H1 (cell line): ENCODE measurements around the gene HOXB4. TPM values are rescaled to one million over a fixed set of nuclear protein-coding genes. Genes with fewer than 3 reads are reported as not detected.

Experiments
- CTCF ChIA-PET: fragments of 300-600 bp; sonication (Branson Sonifier 250); formaldehyde crosslinking; loops from one replicate; lab custom pipeline; 2021; ENCODE audit not compliant: partially characterized antibody; lab: Charles Lee
- POLR2A ChIA-PET: fragments of 300-600 bp; sonication (Branson Sonifier 250); formaldehyde crosslinking; loops from one replicate; lab custom pipeline; 2021; ENCODE audit warnings: inconsistent platforms; ENCODE audit not compliant: partially characterized antibody; lab: Charles Lee
- DNase-seq, 2 experiments: peaks; one replicate each; pipeline versions ENCODE4 v3.0.0 to v3.0.0-alpha.2; 2010 to 2022; ENCODE audit warnings: low spot score in 2 of 2, low read depth in 1 of 2, mixed read lengths in 1 of 2
- FAIRE-seq: peaks from 2 replicates; lab custom pipeline; 2011; peaks lifted over from hg19 to GRCh38; lab: Jason Lieb, UNC
- H2AFZ ChIP-seq: 2 replicates; pipeline ENCODE4 v1.8.1; 2012; ENCODE audit warnings: low read length, inconsistent platforms
- H2AK5ac ChIP-seq: 2 replicates; pipeline ENCODE4 v1.6.1; 2013; ENCODE audit warnings: low read depth, low read length
- H2BK120ac ChIP-seq: replicated peaks from 2 replicates; pipeline ENCODE3; 2013; ENCODE audit warnings: low read depth, low read length, inconsistent platforms
- H2BK12ac ChIP-seq: 2 replicates; pipeline ENCODE4 v1.6.1; 2013; ENCODE audit warnings: low read depth, low read length
- H2BK15ac ChIP-seq: 2 replicates; pipeline ENCODE4 v1.6.1; 2013; ENCODE audit warnings: low read length
- H2BK20ac ChIP-seq: 2 replicates; pipeline ENCODE4 v1.6.1; 2013; ENCODE audit warnings: low read length
- H2BK5ac ChIP-seq: 2 replicates; pipeline ENCODE4 v1.6.1; 2013; ENCODE audit warnings: low read depth, low read length
- H3K14ac ChIP-seq: 2 replicates; pipeline ENCODE4 v1.6.1; 2013; ENCODE audit warnings: inconsistent platforms; ENCODE audit not compliant: insufficient read length
- H3K18ac ChIP-seq: 2 replicates; pipeline ENCODE4 v1.6.1; 2013; ENCODE audit warnings: low read length; ENCODE audit errors: extremely low read depth
- H3K23ac ChIP-seq: 2 replicates; pipeline ENCODE4 v1.6.1; 2013; ENCODE audit warnings: inconsistent platforms; ENCODE audit not compliant: insufficient read length
- H3K23me2 ChIP-seq: 2 replicates; pipeline ENCODE4 v1.6.1; 2013; ENCODE audit warnings: low read depth, low read length
- H3K27ac ChIP-seq: 2 replicates; pipeline ENCODE4 v1.6.1; 2011; ENCODE audit warnings: low read depth, low read length, inconsistent platforms
- H3K27me3 ChIP-seq, 4 experiments: replicated peaks in 1 of 4; 1 replicate in 1 of 4; 2 replicates in 3 of 4; pipeline versions ENCODE4 v1.6.1 to v1.8.1; 2011 to 2013; ENCODE audit warnings: low read length in 3 of 4, mild to moderate bottlenecking in 3 of 4, inconsistent platforms in 2 of 4, mixed read lengths in 2 of 4, moderate library complexity in 1 of 4; ENCODE audit not compliant: control insufficient read depth in 3 of 4, insufficient read depth in 3 of 4; ENCODE audit errors: extremely low read depth in 1 of 4
- H3K36me3 ChIP-seq, 4 experiments: 2 replicates each; pipeline versions ENCODE4 v1.6.1 to v1.8.1; 2011 to 2013; ENCODE audit warnings: mild to moderate bottlenecking in 4 of 4, low read length in 3 of 4, moderate library complexity in 2 of 4, control low read depth in 1 of 4, inconsistent platforms in 1 of 4; ENCODE audit not compliant: insufficient read depth in 4 of 4, control insufficient read depth in 2 of 4
- H3K4ac ChIP-seq: replicated peaks from 2 replicates; pipeline ENCODE3; 2013; ENCODE audit warnings: low read length, low read depth, mixed read lengths, inconsistent platforms; ENCODE audit not compliant: insufficient read length
- H3K4me1 ChIP-seq, 4 experiments: replicated peaks in 1 of 4; 1 replicate in 1 of 4; 2 replicates in 3 of 4; pipeline versions ENCODE4 v1.6.1 to v1.8.1; 2011 to 2013; ENCODE audit warnings: low read length in 3 of 4, inconsistent platforms in 2 of 4, mixed read lengths in 1 of 4; ENCODE audit not compliant: insufficient read depth in 4 of 4, control insufficient read depth in 3 of 4
- H3K4me2 ChIP-seq, 2 experiments: 2 replicates each; pipeline versions ENCODE4 v1.6.1 to v1.8.1; 2011 to 2013; ENCODE audit warnings: low read depth in 2 of 2, low read length in 2 of 2, control low read depth in 1 of 2, inconsistent platforms in 1 of 2, mild to moderate bottlenecking in 1 of 2; ENCODE audit not compliant: insufficient read depth in 1 of 2
- H3K4me3 ChIP-seq, 4 experiments: fragments of 200-600, 300-600 bp in 1 of 4; sonication (generic), shearing (Covaris generic), sonication (Bioruptor Twin) in 1 of 4; 2 replicates each; pipeline versions ENCODE4 v1.5.1 to v1.8.1; 2011 to 2016; ENCODE audit warnings: low read length in 4 of 4, low read depth in 3 of 4, control low read depth in 2 of 4, inconsistent platforms in 2 of 4, mild to moderate bottlenecking in 2 of 4, mixed read lengths in 1 of 4, moderate library complexity in 1 of 4; ENCODE audit not compliant: insufficient read depth in 2 of 4; ENCODE audit errors: extremely low read depth in 1 of 4
- H3K56ac ChIP-seq: replicated peaks from 2 replicates; pipeline ENCODE3; 2013; ENCODE audit warnings: low read depth, mild to moderate bottlenecking, mixed read lengths, low read length, inconsistent platforms; ENCODE audit not compliant: insufficient read length
- H3K79me1 ChIP-seq: 2 replicates; pipeline ENCODE4 v1.6.1; 2013; ENCODE audit warnings: low read depth, low read length, control low read depth
- H3K79me2 ChIP-seq, 2 experiments: 2 replicates each; pipeline versions ENCODE4 v1.6.1 to v1.8.1; 2012 to 2013; ENCODE audit warnings: low read length in 2 of 2, mild to moderate bottlenecking in 2 of 2, inconsistent platforms in 1 of 2; ENCODE audit not compliant: insufficient read depth in 2 of 2, control insufficient read depth in 1 of 2
- H3K9ac ChIP-seq, 4 experiments: replicated peaks in 1 of 4; 1 replicate in 1 of 4; 2 replicates in 3 of 4; pipeline versions ENCODE4 v1.6.1 to v1.8.1; 2011 to 2013; ENCODE audit warnings: low read depth in 3 of 4, low read length in 3 of 4, control low read depth in 2 of 4, mild to moderate bottlenecking in 2 of 4, moderate library complexity in 2 of 4, inconsistent platforms in 1 of 4; ENCODE audit errors: extremely low read depth in 1 of 4
- H3K9me3 ChIP-seq, 2 experiments: 2 replicates each; pipeline versions ENCODE4 v1.6.1 to v1.8.1; 2012 to 2013; ENCODE audit warnings: mild to moderate bottlenecking in 2 of 2, moderate library complexity in 2 of 2, control low read depth in 1 of 2, inconsistent platforms in 1 of 2, low read depth in 1 of 2, low read length in 1 of 2, mixed read lengths in 1 of 2; ENCODE audit not compliant: insufficient read depth in 2 of 2
- H4K20me1 ChIP-seq, 2 experiments: replicated peaks in 1 of 2; 2 replicates each; pipeline versions ENCODE3 to v1.8.1; 2011 to 2013; ENCODE audit warnings: inconsistent platforms in 2 of 2, low read length in 2 of 2, mild to moderate bottlenecking in 1 of 2; ENCODE audit not compliant: insufficient read depth in 2 of 2, control insufficient read depth in 1 of 2
- H4K5ac ChIP-seq: 2 replicates; pipeline ENCODE4 v1.6.1; 2013; ENCODE audit warnings: low read length, low read depth, mixed read lengths, inconsistent platforms; ENCODE audit not compliant: insufficient read length
- H4K8ac ChIP-seq: 2 replicates; pipeline ENCODE4 v1.8.0; 2013; ENCODE audit warnings: mild to moderate bottlenecking, moderate library complexity, low read length, inconsistent platforms; ENCODE audit not compliant: insufficient read depth; ENCODE audit errors: extremely low read depth
- H4K91ac ChIP-seq: replicated peaks from 2 replicates; pipeline ENCODE3; 2013; ENCODE audit warnings: low read length, mixed read lengths, inconsistent platforms; ENCODE audit not compliant: insufficient read length
- EZH2 ChIP-seq: fragments of 200-600 bp; sonication (generic); IDR thresholded peaks from 2 replicates; pipeline ENCODE4 v1.7.1; 2012; ENCODE audit warnings: low read depth, mild to moderate bottlenecking, moderate library complexity, low read length, inconsistent platforms; ENCODE audit not compliant: severe bottlenecking
- GABPA ChIP-seq: IDR thresholded peaks from 2 replicates; pipeline ENCODE4 v1.6.1; 2011; ENCODE audit warnings: mild to moderate bottlenecking, low read length, moderate library complexity, borderline replicate concordance; ENCODE audit not compliant: insufficient read depth
- KDM5A ChIP-seq: fragments of 200-600 bp; IDR thresholded peaks from 2 replicates; pipeline ENCODE4 v1.7.1; 2012; ENCODE audit warnings: mild to moderate bottlenecking, low read length, inconsistent platforms, mixed read lengths
- RNF2 ChIP-seq: fragments of 200-900, 300-1000 bp; sonication (generic); IDR thresholded peaks from 2 replicates; pipeline ENCODE4 v1.7.1; 2016; ENCODE audit warnings: borderline replicate concordance, low read depth, mild to moderate bottlenecking, antibody characterized with exemption, low read length; ENCODE audit not compliant: poor library complexity, severe bottlenecking; ENCODE audit errors: missing control alignments
- SIRT6 ChIP-seq: IDR thresholded peaks from one replicate; pipeline ENCODE4 v1.7.1; 2012; ENCODE audit warnings: low read length, inconsistent platforms
- SUZ12 ChIP-seq: fragments of 200-600 bp; sonication (generic); IDR thresholded peaks from 2 replicates; pipeline ENCODE4 v1.6.1; 2012; ENCODE audit warnings: mild to moderate bottlenecking, inconsistent platforms, low read length, moderate library complexity, mixed read lengths
- TBP ChIP-seq: IDR thresholded peaks from 2 replicates; pipeline ENCODE4 v1.6.1; 2011; ENCODE audit warnings: low read depth, low read length, improper control_type of control experiment
- WGBS, 2 experiments: shearing (Covaris generic) in 1 of 2; methylation state at CpG; one replicate each; pipeline versions ENCODE4 v1.1.6 to v1.1.7; 2013 to 2015; ENCODE audit warnings: low lambda C conversion rate in 2 of 2, mixed read lengths in 2 of 2, inconsistent platforms in 1 of 2, low coverage in 1 of 2, missing lambda C conversion rate in 1 of 2; ENCODE audit not compliant: insufficient replicate concordance in 2 of 2, insufficient coverage in 1 of 2, insufficient read length in 1 of 2; ENCODE audit errors: extremely low coverage in 1 of 2, missing lambda C conversion rate in 1 of 2; 5-methylcytosine and 5-hydroxymethylcytosine counted together
- polyA plus RNA-seq, 7 experiments: library from polyadenylated mRNA; depleted of rRNA in 3 of 7; stranded (reverse) in 5 of 7; unstranded in 2 of 7; fragments of >200 nt in 5 of 7; fragments of 200-250 nt in 2 of 7; gene quantifications; 1 replicate in 5 of 7; 2 replicates in 1 of 7; 4 replicates in 1 of 7; pipeline versions ENCODE4 v1.2.1 to v1.2.3, GENCODE V29; 2011 to 2013; ENCODE audit warnings: missing spikeins in 2 of 7, mixed read lengths in 2 of 7
- total RNA-seq: library from RNA; stranded (reverse); fragmentation: NEBNext Ultra II Directional; extraction: Animal tissue kit (Norgen Biotek cat#: 25700); gene quantifications from 2 replicates; pipeline ENCODE4 v1.2.1, GENCODE V29; 2021
- TF ChIP-seq, protein P1 (sequence below): IDR thresholded peaks from 2 replicates; pipeline ENCODE4 v1.6.1; 2011; ENCODE audit warnings: low read length, improper control_type of control experiment

The HOXB4 gene
- total and polyA plus RNA-seq, 2 of the 8 experiments (the other 6 are each of a cell fraction or from before 2014, with no cell fraction given), result not detected

DNA sequence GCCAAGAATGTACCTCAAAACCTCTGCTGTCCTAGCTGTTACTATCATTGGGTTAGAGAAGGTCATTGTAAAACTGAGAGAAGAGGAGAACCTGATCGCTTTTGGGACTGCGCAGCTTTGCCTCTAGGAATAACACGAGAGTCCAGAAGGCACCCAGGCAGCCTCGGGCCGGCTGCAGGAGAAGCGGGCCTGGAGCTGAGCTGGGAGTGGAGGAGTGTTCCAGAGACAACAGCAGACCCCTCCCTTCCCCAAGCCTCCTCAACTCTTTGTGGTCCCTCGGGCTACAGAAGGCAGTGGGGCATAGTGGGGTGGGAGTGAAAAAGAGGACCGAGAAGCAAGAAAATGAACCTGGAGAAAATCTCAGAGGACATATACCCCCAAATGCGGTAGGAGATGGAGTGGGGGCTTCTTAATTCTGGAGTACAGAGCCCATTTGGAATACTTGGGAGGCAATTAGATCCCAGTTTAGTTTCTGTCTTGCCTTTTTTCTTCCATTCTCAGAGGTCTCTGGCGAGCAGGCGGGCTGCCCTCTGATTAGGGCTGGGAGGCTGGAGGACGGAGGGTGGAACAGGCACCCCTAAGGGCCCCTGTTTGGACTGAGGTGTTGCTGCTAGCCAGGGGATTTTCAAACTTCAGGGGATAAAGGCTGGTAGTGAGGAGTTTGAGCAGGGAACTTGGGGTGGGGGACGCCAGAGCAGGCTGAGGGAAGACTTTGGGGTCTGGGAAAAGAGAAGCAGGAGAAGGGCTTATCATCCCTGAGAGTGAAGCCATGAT, 19.9 kb downstream of the HOXB4 start:
- Histone ChIP-seq H2AK5ac (no peak overlapping the region), H4K8ac (no peak overlapping the region), H3K56ac (no peak overlapping the region), H3K4ac (no peak overlapping the region), H3K4me2 (no peak overlapping the region), H3K79me2 (no peaks in the 10 kb centered on the region), H3K18ac (no peak overlapping the region), H3K27me3 (peaks cover 98 to 100% (median 99%) of the 10 kb centered on the region in 4 experiments), H3K27ac (no peak overlapping the region), H3K23ac (no peak overlapping the region), H3K9me3 (no peaks in the 10 kb centered on the region), H2AFZ (no peak overlapping the region), H2BK120ac (no peak overlapping the region), H3K4me3 (no peak overlapping the region), H4K5ac (no peak overlapping the region), H3K14ac (no peak overlapping the region), H2BK12ac (no peak overlapping the region), H3K9ac (no peak overlapping the region), H4K91ac (no peak overlapping the region), H3K4me1 (peaks cover 0 to 9% (median 4%) of the 10 kb centered on the region in 4 experiments; a peak in 4 of 7 replicates), H4K20me1 (peaks cover 17 to 30% of the 10 kb centered on the region in 2 experiments), H3K23me2 (no peaks in the 10 kb centered on the region), H2BK20ac (no peak overlapping the region), H2BK5ac (no peak overlapping the region), H2BK15ac (no peak overlapping the region), H3K36me3 (peaks cover 0 to 5% (median 0%) of the 10 kb centered on the region in 4 experiments; a peak in 1 of 8 replicates), H3K79me1 (no peaks in the 10 kb centered on the region)
- POLR2A ChIA-PET, result interaction anchor here (0.6 to 1.6 kb wide), 2 partner anchors 14 to 43 kb away, joined by 3 to 4 read pairs; no protein-coding TSS in a partner anchor
- WGBS, 2 experiments, result 19% methylated on average over 13 of the region's 13 CpGs; no CpG with 5 or more reads in 1 of the 2 experiments
- CTCF ChIA-PET, result interaction anchor here (0.9 to 4.0 kb wide), 7 partner anchors 9 to 78 kb away, joined by 4 to 18 read pairs (median 4); partner anchors contain the start of gene HOXB5
- TF ChIP-seq TBP, result no peak
- TF ChIP-seq KDM5A, result no peak
- TF ChIP-seq, protein P1, sequence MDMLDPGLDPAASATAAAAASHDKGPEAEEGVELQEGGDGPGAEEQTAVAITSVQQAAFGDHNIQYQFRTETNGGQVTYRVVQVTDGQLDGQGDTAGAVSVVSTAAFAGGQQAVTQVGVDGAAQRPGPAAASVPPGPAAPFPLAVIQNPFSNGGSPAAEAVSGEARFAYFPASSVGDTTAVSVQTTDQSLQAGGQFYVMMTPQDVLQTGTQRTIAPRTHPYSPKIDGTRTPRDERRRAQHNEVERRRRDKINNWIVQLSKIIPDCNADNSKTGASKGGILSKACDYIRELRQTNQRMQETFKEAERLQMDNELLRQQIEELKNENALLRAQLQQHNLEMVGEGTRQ, result no peak
- peak; percentile 5; the same call in 1 of the 2 replicates for TF ChIP-seq SUZ12
- peak; percentile 74 for TF ChIP-seq EZH2
- TF ChIP-seq RNF2, result peak; percentile 86
- TF ChIP-seq GABPA, result no peak
- no peak for TF ChIP-seq SIRT6
- DNase-seq (no peak), FAIRE-seq (no peak)
